HepG2 (cell line): ENCODE results near the gene ALCAM. TPM values are rescaled to one million over a fixed set of nuclear protein-coding genes. Genes with fewer than 3 reads are reported as not detected.

Experiments used
- DPF2 ChIP-seq: sonication (generic); formaldehyde crosslinking; IDR thresholded peaks from 2 replicates; pipeline ENCODE4 v1.4.0; 2020; ENCODE audit warnings: mild to moderate bottlenecking, low read depth, missing genetic modification reagents, borderline replicate concordance
- FOXP1 ChIP-seq, 2 experiments: fragments of 450-650 bp in 1 of 2; IDR thresholded peaks; 2 replicates each; pipeline ENCODE4 v1.6.1; 2017 to 2018; ENCODE audit warnings: antibody characterized with exemption in 1 of 2
- HNRNPL ChIP-seq: fragments of 200-400 bp; formaldehyde crosslinking; IDR thresholded peaks from 2 replicates; pipeline ENCODE4 v1.6.1; 2017; ENCODE audit warnings: mild to moderate bottlenecking, low read depth, low read length
- MZF1 ChIP-seq: sonication (generic); formaldehyde crosslinking; IDR thresholded peaks from 2 replicates; pipeline ENCODE4 v1.8.1; 2023; ENCODE audit warnings: mild to moderate bottlenecking, missing genetic modification reagents, borderline replicate concordance
- NFE2L2 ChIP-seq: fragments of 150-350 bp; IDR thresholded peaks from 2 replicates; pipeline ENCODE4 v1.6.1; 2014; ENCODE audit warnings: low read length
- NR2C2 ChIP-seq: sonication (generic); formaldehyde crosslinking; IDR thresholded peaks from 2 replicates; pipeline ENCODE4 v1.4.0; 2020; ENCODE audit warnings: missing genetic modification reagents, mild to moderate bottlenecking, moderate library complexity, borderline replicate concordance
- PCBP1 ChIP-seq: fragments of 200-400 bp; formaldehyde crosslinking; IDR thresholded peaks from 2 replicates; pipeline ENCODE4 v1.6.1; 2017; ENCODE audit warnings: mild to moderate bottlenecking, low read depth, low read length, borderline replicate concordance
- RARG ChIP-seq: sonication (generic); formaldehyde crosslinking; IDR thresholded peaks from 2 replicates; pipeline ENCODE4 v1.4.0; 2020; ENCODE audit warnings: low read depth, mild to moderate bottlenecking, missing genetic modification reagents
- ZBED4 ChIP-seq: sonication (generic); formaldehyde crosslinking; IDR thresholded peaks from 2 replicates; pipeline ENCODE4 v1.4.0; 2020; ENCODE audit warnings: missing genetic modification reagents, borderline replicate concordance
- ZFP91 ChIP-seq: sonication (generic); formaldehyde crosslinking; IDR thresholded peaks from 2 replicates; pipeline ENCODE4 v1.9.0; 2022; ENCODE audit warnings: missing genetic modification reagents, mild to moderate bottlenecking, borderline replicate concordance
- ZKSCAN1 ChIP-seq: fragments of 150-350 bp; IDR thresholded peaks from 2 replicates; pipeline ENCODE4 v1.6.1; 2014; ENCODE audit warnings: low read length
- ZNF260 ChIP-seq: sonication (generic); formaldehyde crosslinking; IDR thresholded peaks from 2 replicates; pipeline ENCODE4 v1.4.0; 2020; ENCODE audit warnings: missing genetic modification reagents, low read depth, mild to moderate bottlenecking, borderline replicate concordance
- ZNF292 ChIP-seq: sonication (generic); formaldehyde crosslinking; IDR thresholded peaks from 2 replicates; pipeline ENCODE4 v1.8.1; 2022; ENCODE audit warnings: mild to moderate bottlenecking, low read depth, missing genetic modification reagents, borderline replicate concordance
- ZNF609 ChIP-seq: sonication (generic); formaldehyde crosslinking; IDR thresholded peaks from 2 replicates; pipeline ENCODE4 v1.4.0; 2020; ENCODE audit warnings: mild to moderate bottlenecking, missing genetic modification reagents, borderline replicate concordance
- ZNF770 ChIP-seq: sonication (generic); formaldehyde crosslinking; IDR thresholded peaks from 2 replicates; pipeline ENCODE4 v1.5.0; 2020; ENCODE audit warnings: mild to moderate bottlenecking, missing genetic modification reagents
- polyA plus RNA-seq, 8 experiments: library from polyadenylated mRNA; depleted of rRNA in 3 of 8; stranded (reverse) in 7 of 8; unstranded in 1 of 8; fragments of >200 nt; fragmentation: Illumina TruSeq in 4 of 8; extraction: Trizol in 4 of 8; gene quantifications; 2 replicates each; pipeline versions ENCODE4 v1.2.1 to v1.2.3, GENCODE V29; 2011 to 2016; ENCODE audit warnings: low read depth in 4 of 8, missing spikeins in 1 of 8, mixed read lengths in 1 of 8; ENCODE audit not compliant: insufficient read depth in 1 of 8
- total RNA-seq, 5 experiments: library from RNA; depleted of rRNA; stranded (reverse); fragments of >200 nt; fragmentation: Illumina TruSeq; extraction: Trizol; gene quantifications; 2 replicates each; pipeline ENCODE4 v1.2.3, GENCODE V29; 2016; ENCODE audit warnings: low read depth in 1 of 5

The ALCAM gene
- total and polyA plus RNA-seq, 2 of the 13 experiments (the other 11 are each of a cell fraction or from before 2014, with no cell fraction given), result 26.0 to 33.1 TPM

- peak; percentile 99 for TF ChIP-seq ZFP91 (CRISPR knock-in tag)
- TF ChIP-seq FOXP1 (IDR thresholded peaks at IDR 0.05), result no peak
- no peak for TF ChIP-seq FOXP1 (CRISPR knock-in tag; IDR thresholded peaks at IDR 0.05)
- no peak for TF ChIP-seq RARG
- TF ChIP-seq ZKSCAN1, result no peak
- no peak; the same call in 1 of the 2 replicates for TF ChIP-seq ZNF609 (CRISPR knock-in tag)
- no peak for TF ChIP-seq MZF1 (CRISPR knock-in tag)
- TF ChIP-seq NR2C2 (CRISPR knock-in tag), result no peak
- 0 out of 2 replicates have a peak, but pooled peaks have one; percentile 64 for TF ChIP-seq ZNF292
- TF ChIP-seq HNRNPL, result no peak
- no peak for TF ChIP-seq PCBP1
- TF ChIP-seq ZNF260 (CRISPR knock-in tag), result no peak
- no peak for TF ChIP-seq ZBED4 (CRISPR knock-in tag)
- no peak for TF ChIP-seq NFE2L2
- TF ChIP-seq ZNF770, result no peak
- no peak for TF ChIP-seq DPF2
Measured at GRCh38 chr3:105504440-105504951, 137.8 kb downstream of the ALCAM start (continued).
